Small intestine (tissue), 7 donors: ENCODE measurements around the gene MPRIP. TPM values are rescaled to one million over a fixed set of nuclear protein-coding genes. Genes with fewer than 3 reads are reported as not detected.
A peak's percentile ranks its signal among the peaks of the same experiment; 100 is the strongest.

Source experiments
- DNase-seq, 2 donors: peaks; one replicate each; pipeline versions ENCODE4 v3.0.0 to v3.0.0-alpha.2; 2013
- FAIRE-seq: peaks from 2 replicates; lab custom pipeline; 2012; peaks lifted over from hg19 to GRCh38; lab: Jason Lieb, UNC
- H3K27ac ChIP-seq, 3 donors: one replicate each; pipeline ENCODE4 v1.5.1; 2013; ENCODE audit warnings: low read length in 2 of 3, mild to moderate bottlenecking in 2 of 3, control low read depth in 1 of 3, inconsistent platforms in 1 of 3, low read depth in 1 of 3, moderate library complexity in 1 of 3
- H3K27me3 ChIP-seq, 3 donors: one replicate each; pipeline ENCODE4 v1.6.1; 2013; ENCODE audit warnings: low read length in 3 of 3, inconsistent platforms in 1 of 3; ENCODE audit not compliant: control insufficient read depth in 3 of 3, insufficient read depth in 3 of 3
- H3K36me3 ChIP-seq, 3 donors: one replicate each; pipeline ENCODE4 v1.6.1; 2013; ENCODE audit warnings: low read length in 3 of 3, inconsistent platforms in 1 of 3, low read depth in 1 of 3, mild to moderate bottlenecking in 1 of 3, moderate library complexity in 1 of 3; ENCODE audit not compliant: control insufficient read depth in 3 of 3, insufficient read depth in 2 of 3
- H3K4me1 ChIP-seq, 3 donors: one replicate each; pipeline ENCODE4 v1.6.1; 2013; ENCODE audit warnings: low read length in 2 of 3, inconsistent platforms in 1 of 3, low read depth in 1 of 3, mild to moderate bottlenecking in 1 of 3, moderate library complexity in 1 of 3; ENCODE audit not compliant: control insufficient read depth in 3 of 3, insufficient read depth in 2 of 3
- H3K4me3 ChIP-seq, 3 donors: one replicate each; pipeline ENCODE4 v1.5.1; 2013; ENCODE audit warnings: low read length in 3 of 3, control low read depth in 1 of 3, inconsistent platforms in 1 of 3, low read depth in 1 of 3, mild to moderate bottlenecking in 1 of 3, moderate library complexity in 1 of 3
- H3K9me3 ChIP-seq, 2 donors: one replicate each; pipeline ENCODE4 v1.6.1; 2013; ENCODE audit warnings: low read depth in 1 of 2, low read length in 1 of 2; ENCODE audit not compliant: control insufficient read depth in 2 of 2, insufficient read depth in 1 of 2
- WGBS, 3 donors: extraction: QIAGEN DNeasy Blood & Tissue Kit; methylation state at CpG; one replicate each; pipeline ENCODE4 v1.1.7; 2013; 5-methylcytosine and 5-hydroxymethylcytosine counted together
- polyA plus RNA-seq, 4 donors: library from polyadenylated mRNA; stranded (reverse) in 3 of 4; unstranded in 1 of 4; fragments of 200-250 nt in 3 of 4; fragments of 120-200 nt in 1 of 4; gene quantifications; one replicate each; pipeline versions ENCODE4 v1.2.1 to v1.2.3, GENCODE V29; 2013
- donor health status: healthy with polysubstance abuse.
- donor health status: control.
- donor health status: control.
- donor health status: Bipolar disorder and iron deficiency.
- donor health status: healthy.

The MPRIP gene
- polyA plus RNA-seq, 4 donors: 98.9 to 233 (median 190) TPM

DNA sequence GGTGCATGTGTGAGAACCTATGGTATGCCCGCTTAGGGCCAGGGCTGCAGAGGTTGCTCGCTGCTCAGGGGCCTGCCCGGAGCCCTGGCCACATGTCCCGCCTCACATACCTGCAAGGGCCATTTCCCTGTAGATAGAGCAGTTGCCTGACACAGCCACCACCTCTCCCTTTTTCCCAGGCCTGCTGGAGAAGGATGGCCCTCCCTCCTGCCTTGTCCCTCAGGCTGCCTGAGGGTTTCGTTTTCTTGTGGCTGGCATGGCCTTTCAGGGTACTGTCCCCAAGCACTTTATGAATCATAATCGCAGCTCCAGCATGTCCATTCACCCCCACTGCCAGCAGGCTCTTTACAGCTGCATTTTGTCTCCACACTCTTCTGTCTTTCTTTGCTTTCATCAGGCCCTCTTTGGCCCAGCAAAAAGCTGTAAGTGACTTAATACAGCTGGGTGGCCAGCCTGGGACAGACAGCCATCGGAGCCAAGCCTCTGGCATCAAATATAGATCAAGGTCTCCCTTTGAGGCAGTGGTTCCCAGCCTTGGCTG is 65.7 kb downstream of the MPRIP start:
- H3K27me3 ChIP-seq: no peaks in the 10 kb centered on the region
- DNase-seq (peak in 1 of 2 donors; percentile 53), FAIRE-seq (no peak)
- H3K4me1 ChIP-seq: peaks cover 13 to 50% (median 13%) of the 10 kb centered on the region in 3 donors
- H3K9me3 ChIP-seq: no peaks in the 10 kb centered on the region
- H3K36me3 ChIP-seq: peaks cover 0 to 77% (median 0%) of the 10 kb centered on the region in 3 donors
- 52 to 60% (median 56%) methylated on average over 7 of the region's 7 CpGs for WGBS, 3 donors
- H3K27ac ChIP-seq: peak overlapping the region in 2 of 3 donors; percentile 80 to 95
- H3K4me3 ChIP-seq: no peak overlapping the region

DNA sequence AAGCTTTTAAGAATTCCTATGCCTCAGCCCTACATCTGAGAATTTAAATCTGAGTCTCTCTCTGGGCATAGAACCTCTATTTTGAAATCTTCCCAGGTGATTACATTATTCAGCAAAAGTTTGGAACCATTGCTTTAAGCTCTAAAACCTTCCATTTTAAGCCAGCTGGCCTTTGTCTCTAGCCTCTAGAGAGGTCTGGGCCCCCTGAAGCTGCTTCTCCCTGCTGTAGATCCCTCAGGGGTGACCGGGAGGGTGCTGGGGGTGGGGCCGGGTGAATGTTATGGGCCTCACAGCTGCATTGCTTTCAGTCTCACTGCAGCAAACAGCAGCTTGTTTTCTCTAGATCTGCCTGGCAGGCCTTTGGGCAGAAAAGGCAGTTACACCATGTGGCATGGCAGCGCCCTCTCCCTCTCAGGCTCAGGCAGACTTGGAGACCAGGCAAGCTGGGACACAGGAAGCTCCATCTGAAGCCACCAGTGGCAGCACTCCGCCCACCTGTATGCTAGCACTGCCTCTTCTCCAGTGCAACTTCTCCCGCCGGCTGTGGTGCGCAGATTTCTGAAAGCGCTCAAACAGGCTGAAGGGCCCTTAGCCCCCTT is 66.3 kb downstream of the MPRIP start:
- Histone ChIP-seq H3K9me3 (no peaks in the 10 kb centered on the region), H3K27ac (peak overlapping the region; percentile 59 to 95 (median 80)), H3K36me3 (peaks cover 0 to 74% (median 0%) of the 10 kb centered on the region in 3 donors), H3K4me1 (peaks cover 13 to 50% (median 13%) of the 10 kb centered on the region in 3 donors), H3K4me3 (no peak overlapping the region), H3K27me3 (no peaks in the 10 kb centered on the region)
- peak; percentile 52 for DNase-seq
- FAIRE-seq: no peak
- 40 to 52% (median 49%) methylated on average over 8 of the region's 8 CpGs for WGBS, 3 donors

DNA sequence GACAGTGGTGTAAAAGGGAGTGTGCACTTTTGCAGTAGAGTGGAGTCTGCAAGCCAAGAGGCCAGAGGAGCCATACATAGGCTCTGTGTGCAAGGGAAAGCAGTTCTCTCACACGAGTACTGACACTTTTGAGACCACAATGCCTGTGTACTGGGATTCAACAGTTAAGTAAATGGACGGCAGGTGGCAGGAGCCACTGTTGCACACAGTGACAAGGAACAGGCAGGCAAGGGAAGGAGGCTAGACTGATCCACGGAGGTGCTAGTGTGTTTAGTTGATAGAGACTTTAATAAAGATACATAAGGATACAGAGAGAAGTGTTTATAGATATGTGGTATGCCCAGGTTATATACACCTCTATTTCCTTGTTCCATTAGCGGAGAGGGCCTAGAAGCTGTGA is 67.0 kb downstream of the MPRIP start:
- FAIRE-seq: no peak
- Histone ChIP-seq H3K4me3 (no peak overlapping the region), H3K27me3 (no peaks in the 10 kb centered on the region), H3K9me3 (no peaks in the 10 kb centered on the region), H3K4me1 (peaks cover 13 to 48% (median 13%) of the 10 kb centered on the region in 3 donors), H3K27ac (peak overlapping the region; percentile 59 to 95 (median 80)), H3K36me3 (peaks cover 0 to 68% (median 0%) of the 10 kb centered on the region in 3 donors)
- peak; percentile 55 to 75 for DNase-seq
- WGBS, 3 donors: 23 to 47% (median 30%) methylated on average over 4 of the region's 4 CpGs

DNA sequence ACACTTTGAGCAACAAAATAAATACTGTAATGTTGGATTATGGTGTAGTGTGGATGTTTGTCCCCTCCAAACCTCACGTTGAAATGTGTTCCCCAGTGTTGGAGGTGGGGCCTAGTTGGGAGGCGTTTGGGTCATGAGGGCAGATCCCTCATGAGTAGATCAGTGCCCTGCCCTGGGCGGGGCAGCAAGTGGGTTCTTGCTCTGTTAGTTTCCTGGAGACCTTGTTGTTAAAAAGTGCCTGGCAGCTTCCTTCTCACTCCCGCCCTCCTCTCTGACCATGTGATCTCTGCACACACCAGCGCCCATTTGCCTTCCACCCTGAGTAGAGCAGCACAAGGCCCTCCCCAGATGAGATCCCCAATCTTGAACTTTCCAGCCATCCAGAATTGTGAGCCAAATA is 67.7 kb downstream of the MPRIP start:
- peaks cover 13 to 46% (median 16%) of the 10 kb centered on the region in 3 donors for H3K4me1 ChIP-seq
- peak overlapping the region; percentile 59 to 95 (median 80) for H3K27ac ChIP-seq
- H3K9me3 ChIP-seq: no peaks in the 10 kb centered on the region
- no peak overlapping the region for H3K4me3 ChIP-seq
- WGBS, 3 donors: 9 to 36% (median 28%) methylated on average over 5 of the region's 5 CpGs
- FAIRE-seq (no peak), DNase-seq (peak; percentile 89 to 94)
- peaks cover 0 to 66% (median 0%) of the 10 kb centered on the region in 3 donors for H3K36me3 ChIP-seq
- no peaks in the 10 kb centered on the region for H3K27me3 ChIP-seq

DNA sequence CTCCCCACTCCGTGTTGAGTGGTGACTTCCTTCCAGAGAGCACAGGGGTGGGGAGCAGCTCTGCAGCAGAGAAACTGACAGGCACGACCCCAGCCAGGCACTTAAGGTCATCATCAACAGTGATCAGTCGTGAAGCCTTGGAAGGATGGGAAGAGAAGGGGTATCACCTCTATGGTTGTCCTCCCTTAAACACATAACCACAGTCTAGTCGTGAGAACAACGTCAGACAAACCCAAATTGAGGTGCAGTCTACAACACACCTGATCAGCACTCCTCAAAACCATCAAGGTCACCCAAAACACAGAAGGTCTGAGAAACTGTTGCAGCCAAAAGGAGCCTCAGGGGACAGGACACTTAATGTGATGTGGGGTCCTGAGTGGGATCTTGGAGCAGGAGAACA is 68.3 kb downstream of the MPRIP start:
- Histone ChIP-seq H3K36me3 (peaks cover 0 to 65% (median 0%) of the 10 kb centered on the region in 3 donors), H3K9me3 (no peaks in the 10 kb centered on the region), H3K4me1 (peaks cover 13 to 50% (median 18%) of the 10 kb centered on the region in 3 donors), H3K27me3 (no peaks in the 10 kb centered on the region), H3K4me3 (no peak overlapping the region), H3K27ac (peak overlapping the region in 2 of 3 donors; percentile 80 to 95)
- FAIRE-seq (no peak), DNase-seq (no peak)
- 36 to 54% (median 53%) methylated on average over 5 of the region's 5 CpGs for WGBS, 3 donors

DNA sequence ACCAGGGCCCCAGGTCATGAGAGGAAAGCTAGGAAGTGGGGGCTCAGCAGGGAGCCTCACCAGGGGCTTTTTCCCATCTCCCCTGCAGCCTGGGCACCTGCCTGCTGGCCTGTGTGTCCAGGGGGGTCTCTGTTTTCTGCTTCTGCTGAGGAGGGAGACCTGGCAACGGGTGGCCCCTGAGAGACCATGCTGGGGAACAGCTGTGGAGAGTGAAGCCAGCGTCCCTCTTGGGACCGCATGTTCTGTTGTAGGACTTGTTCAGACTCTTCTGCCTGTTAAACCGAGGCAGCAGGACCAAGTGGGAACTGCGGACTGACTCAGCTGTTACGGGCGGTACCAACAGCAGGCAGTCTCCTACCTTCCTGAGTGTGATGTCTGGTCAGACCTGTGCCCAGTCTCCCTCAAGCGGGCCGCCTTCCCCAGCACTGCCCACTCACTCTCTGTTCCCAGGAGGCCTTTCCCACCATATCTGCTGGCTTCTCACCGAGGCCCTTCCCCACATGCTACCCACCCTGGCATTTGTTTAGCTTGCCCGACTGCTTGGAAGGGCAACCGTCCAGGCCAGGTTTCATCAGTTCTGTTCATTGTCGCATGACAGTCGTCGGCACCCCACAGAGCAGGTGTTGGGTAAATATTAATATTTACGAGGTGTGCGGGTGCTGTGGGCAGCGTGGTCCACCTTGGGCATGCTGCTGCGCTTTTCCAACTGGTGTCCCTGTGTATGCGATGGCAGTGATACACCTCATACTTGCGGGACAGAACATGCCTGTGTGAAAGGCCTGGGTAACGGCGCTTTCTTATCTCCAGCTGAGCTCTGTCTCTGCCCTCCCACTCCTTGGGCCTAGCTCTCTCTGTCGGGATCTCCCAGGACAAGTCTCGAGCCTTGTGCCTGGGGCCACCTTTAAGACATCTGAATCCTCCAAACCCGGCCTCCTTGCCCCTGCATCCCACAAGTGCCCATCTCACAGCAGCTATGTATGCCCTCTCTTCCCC is 69.4 kb downstream of the MPRIP start:
- Histone ChIP-seq H3K4me1 (peaks cover 13 to 54% (median 18%) of the 10 kb centered on the region in 3 donors), H3K27me3 (no peaks in the 10 kb centered on the region), H3K4me3 (no peak overlapping the region), H3K9me3 (no peaks in the 10 kb centered on the region), H3K36me3 (peaks cover 0 to 64% (median 0%) of the 10 kb centered on the region in 3 donors), H3K27ac (no peak overlapping the region)
- WGBS, 3 donors: 90 to 93% (median 91%) methylated on average over 26 of the region's 26 CpGs
- no peak for FAIRE-seq
- DNase-seq: no peak

DNA sequence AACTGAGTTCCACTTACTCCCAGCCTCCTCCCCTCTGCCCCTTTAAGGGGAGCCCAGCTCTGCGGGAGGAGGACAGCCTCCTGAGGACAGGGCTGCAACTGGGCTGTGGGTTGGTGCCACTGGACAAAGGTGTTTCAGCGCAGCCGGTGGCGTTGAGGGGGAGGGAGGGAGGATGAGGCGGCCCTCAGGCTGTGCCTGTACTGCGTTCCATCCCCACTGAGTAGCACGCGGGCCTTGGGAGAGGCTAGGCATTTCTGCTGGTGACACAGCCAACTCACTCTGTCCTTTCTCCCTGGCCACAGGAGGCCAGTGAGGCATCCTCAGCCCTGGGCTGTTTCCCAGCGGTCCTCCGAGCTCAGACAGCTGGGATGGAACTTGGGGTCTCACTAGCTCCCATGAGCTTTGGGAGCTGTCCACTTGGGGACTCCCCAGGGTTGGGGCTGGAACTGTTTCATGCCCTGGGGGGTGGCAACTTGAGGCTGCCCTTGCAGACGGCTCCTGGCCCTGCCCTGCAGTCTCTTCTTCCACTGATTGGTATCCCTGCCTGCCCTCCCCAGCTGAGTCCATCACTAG is 70.5 kb downstream of the MPRIP start:
- FAIRE-seq: no peak

More for the DNA sequence above, 70.5 kb downstream of the MPRIP start:
- H3K36me3 ChIP-seq: peaks cover 0 to 59% (median 0%) of the 10 kb centered on the region in 3 donors
- 87 to 92% (median 88%) methylated on average over 10 to 11 of the region's 11 CpGs for WGBS, 3 donors
- no peaks in the 10 kb centered on the region for H3K9me3 ChIP-seq
- DNase-seq: no peak
- H3K4me3 ChIP-seq: no peak overlapping the region
- H3K4me1 ChIP-seq: peaks cover 13 to 47% (median 19%) of the 10 kb centered on the region in 3 donors
- H3K27ac ChIP-seq: no peak overlapping the region
- H3K27me3 ChIP-seq: no peaks in the 10 kb centered on the region
